HG03097 (cell line): Measurements from ENCODE around the gene ZNF512B.
"Not testable (repeated sequence)": the region's sequence is repeated elsewhere in the genome, so short reads cannot be mapped to it uniquely, and the experiment has no call there.

Experiments used
- ATAC-seq: cut with Tn5 transposase; IDR thresholded peaks from one replicate; pipeline ENCODE4 v1.9.1; 2021; ENCODE audit not compliant: unreplicated experiment, low FRiP score

The ZNF512B gene

DNA sequence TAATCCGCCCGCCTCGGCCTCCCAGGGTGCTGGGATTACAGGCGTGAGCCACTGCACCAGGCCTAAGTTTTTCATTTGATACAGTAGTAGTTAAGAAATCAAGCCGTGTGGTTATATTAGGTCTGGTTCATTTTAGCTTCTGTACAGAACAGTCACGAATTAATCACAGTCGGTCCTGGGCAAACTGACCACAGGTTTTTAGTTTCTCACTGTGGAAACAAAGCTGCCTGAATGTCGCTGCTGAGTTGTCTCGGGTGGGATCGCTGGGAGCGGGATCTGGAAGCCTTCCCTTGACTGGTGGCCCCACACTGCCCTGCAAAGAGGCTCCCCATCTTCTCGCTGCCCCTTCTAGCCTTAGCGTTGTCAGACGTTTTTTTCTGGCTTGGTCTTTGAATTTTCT lies 32.1 kb downstream of the ZNF512B start:
- no peak for ATAC-seq

DNA sequence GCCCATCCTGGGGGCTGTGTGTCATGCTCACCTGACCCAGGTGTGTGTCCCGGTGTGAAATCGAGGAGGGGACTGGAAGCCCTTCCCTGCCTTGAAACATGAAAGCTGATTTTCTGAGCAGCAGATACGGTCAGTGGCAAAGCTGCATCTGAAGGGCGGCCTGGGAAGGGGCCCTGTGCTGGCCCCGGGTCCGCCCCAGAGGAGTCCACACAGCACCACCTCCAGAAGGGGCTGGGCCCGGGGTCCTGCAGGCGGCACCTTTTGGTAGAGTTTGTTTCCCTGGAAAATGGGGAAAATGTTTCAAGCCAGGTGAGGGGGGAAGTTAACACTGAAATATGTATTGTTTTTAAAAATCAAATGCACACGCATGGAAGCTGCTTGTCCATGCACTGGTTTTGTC lies 34.3 kb downstream of the ZNF512B start:
- ATAC-seq = no peak

GRCh38 chr20:63934271-63935068 lies 35.3 kb downstream of the ZNF512B start:
- no peak for ATAC-seq

GRCh38 chr20:63933646-63934045 lies 36.1 kb downstream of the ZNF512B start:
- ATAC-seq = no peak

DNA sequence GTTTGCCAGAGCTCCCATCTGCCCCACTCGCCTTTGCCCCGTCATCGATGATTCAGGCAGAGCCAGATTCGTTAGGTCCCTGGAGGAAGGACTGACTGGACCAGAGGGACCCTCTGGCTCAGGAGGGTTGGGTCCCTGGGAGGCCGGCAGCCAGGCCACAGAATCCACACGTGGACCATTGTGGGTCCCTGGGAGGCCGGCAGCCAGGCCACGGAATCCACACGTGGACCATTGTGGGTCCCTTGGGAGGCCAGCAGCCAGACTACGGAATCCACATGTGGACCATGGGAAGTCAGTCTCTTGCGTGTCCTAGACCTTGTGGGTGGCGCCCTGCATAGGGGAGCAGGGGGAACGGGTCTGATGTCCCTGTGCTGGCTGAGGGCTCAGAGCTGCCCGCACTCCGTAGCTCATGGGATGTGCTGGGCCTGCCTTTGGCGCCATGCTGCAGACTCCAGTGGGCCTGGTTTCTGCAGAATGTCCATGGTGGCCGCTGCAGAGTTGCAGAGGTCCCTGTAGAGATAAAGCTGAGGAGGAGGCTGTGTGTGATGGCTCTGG lies 37.0 kb downstream of the ZNF512B start:
- no peak for ATAC-seq

DNA sequence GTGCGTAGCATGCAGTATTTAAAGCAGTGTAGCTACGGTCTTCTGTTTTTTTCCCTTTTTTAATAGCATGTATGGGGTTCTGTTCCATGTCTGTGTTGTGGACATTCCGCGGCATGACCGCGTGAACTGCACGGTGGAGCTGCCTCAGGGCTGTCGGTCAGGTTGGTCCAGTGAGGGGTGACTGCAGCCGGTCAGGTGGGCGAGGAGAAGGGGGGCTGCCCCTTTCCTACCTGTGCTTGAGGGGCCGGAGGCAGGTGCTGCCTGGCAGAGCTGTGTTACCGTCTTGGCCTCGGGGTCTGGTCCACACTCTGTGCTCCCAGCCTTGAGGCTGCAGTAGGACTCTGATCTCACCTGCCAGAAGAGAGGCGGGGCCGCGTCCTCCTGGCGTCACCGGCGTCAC lies 38.0 kb downstream of the ZNF512B start:
- ATAC-seq = no peak

GRCh38 chr20:63930971-63931553 lies 38.7 kb downstream of the ZNF512B start:
- ATAC-seq = no peak

DNA sequence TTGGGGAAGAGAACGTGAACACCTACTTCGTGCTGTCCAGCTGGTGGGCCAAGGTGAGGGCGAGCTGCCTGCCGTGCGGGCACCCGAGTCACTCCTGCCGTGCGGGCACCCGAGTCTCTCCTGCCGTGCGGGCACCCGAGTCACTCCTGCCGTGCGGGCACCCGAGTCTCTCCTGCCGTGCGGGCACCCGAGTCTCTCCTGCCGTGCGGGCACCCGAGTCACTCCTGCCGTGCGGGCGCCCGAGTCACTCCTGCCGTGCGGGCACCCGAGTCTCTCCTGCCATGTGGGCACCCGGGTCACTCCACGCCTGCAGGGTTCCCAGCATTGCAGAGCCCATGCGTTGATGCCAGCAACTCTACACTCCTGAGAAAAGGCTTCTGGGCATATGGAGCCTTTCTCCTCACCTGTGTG lies 40.3 kb downstream of the ZNF512B start:
- not testable (repeated sequence) for ATAC-seq

GRCh38 chr20:63929071-63929470 lies 40.7 kb downstream of the ZNF512B start:
- ATAC-seq = no peak

- no peak for ATAC-seq
Measured at GRCh38 chr20:63926298-63926697, 43.4 kb downstream of the ZNF512B start.

DNA sequence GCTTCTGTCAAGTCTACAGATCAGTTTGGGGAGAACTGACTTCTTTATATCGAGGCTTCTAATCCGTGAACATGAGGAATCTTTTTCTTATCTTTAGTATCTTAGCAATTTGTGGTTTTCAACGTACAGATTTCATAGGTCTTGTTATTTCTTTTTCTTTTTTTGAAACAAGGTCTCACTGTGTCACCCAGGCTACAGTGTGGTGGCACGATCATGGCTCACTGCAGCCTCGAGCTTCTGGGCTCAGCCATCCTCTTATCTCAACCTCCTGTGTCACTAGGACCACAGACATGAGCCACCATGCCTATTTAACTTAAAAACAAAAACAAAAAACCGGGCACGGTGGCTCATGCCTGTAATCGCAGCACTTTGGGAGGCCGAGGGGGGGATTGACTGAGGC lies 45.5 kb downstream of the ZNF512B start:
- no peak for ATAC-seq

- no peak for ATAC-seq
Measured at GRCh38 chr20:63923651-63924050, 46.1 kb downstream of the ZNF512B start.

DNA sequence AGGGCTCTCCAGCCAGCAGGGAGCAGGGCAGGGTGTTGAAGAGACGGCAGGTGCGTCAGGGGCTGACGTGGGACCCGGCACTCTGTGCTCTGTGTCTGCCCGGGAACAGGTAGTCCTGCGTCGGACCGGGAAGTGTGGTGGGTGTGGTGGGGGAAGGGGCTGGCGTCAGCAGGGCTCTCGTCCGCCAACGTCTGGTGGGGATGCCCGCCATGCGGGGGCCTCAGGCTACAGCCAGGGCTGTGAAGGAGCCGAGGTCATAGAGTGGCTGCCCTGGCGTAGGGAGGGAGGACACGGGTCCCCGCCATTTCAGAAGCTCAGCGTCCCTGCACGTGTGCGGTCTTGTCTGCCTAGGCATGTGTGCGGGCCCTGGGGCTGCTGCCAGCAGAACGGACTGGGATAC lies 49.5 kb downstream of the ZNF512B start:
- no peak for ATAC-seq

DNA sequence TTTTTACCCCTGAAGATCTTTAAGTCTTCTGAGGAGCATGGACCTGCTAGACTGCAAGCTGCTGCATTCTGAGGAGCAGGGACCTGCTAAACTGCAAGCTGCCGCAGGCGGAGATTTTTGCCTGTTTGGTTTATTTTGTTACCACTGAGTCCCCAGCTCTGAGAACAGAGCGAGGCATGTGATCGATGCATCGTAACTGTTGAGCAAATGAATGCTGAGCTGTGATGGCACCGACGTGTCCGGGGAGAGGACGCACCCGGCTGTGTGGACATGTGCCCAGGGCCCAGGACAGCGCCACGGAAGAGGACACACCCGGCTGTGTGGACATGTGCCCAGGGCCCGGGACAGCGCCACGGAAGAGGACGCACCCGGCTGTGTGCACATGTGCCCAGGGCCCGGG lies 50.6 kb downstream of the ZNF512B start:
- no peak for ATAC-seq

DNA sequence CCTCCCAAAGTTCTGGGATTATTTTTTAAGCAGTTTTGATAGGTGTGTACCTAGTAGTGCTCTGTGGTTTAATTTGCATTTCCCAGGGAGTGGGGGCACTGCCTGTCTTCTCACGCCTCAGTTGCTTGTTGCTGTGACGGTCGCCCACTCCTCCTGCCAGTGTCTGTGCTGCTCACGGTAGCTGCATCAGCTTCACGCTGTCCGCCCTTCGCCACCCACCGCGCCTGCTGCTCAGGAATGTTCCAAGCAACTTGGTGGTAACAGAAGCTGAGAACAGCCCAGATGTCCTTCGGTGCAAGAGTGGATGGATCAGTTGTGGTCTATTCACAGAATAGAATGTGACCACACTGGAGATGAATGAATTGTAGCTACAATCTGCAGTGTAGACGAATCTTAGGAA lies 51.9 kb downstream of the ZNF512B start:
- no peak for ATAC-seq

- not testable (repeated sequence) for ATAC-seq
Measured at GRCh38 chr20:63916371-63916939, 53.3 kb downstream of the ZNF512B start.

DNA sequence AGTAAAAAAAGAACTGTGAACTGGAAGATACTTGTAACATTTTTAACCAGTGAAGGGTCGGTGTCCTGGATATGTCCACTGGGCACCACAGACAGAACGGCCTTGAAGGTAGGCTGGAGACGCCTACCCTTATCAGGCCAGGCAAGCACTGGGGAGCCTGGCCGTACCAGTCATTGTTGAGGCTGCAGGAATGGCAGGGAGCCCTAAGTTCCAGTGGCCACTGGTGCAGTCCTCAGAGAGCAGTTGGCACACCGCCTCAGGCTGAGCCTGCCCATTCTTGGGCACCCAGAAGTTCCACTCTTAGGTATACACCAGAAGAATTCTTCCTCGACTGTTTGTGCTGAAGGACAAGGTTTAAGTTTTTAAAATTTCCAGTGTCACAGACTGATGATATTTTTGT lies 54.3 kb downstream of the ZNF512B start:
- no peak for ATAC-seq

DNA sequence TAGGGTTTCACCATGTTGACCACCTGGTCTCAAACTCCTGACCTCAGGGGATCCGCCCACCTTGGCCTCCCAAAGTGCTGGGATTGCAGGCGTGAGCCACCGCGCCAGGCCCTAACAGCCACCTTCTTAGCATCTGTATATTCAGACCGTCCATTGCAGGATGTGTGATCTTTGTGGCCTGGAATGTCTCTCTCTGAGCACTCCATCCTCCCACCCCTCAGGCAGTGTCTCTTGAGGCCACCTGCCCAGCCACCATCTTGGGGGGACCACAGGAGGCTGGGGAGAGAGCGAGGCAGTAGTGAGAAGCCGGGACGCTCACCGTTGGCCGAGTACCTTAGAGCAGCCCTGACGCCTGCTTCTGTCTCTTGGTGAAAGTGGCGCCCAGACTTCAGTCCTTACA lies 56.0 kb downstream of the ZNF512B start:
- no peak for ATAC-seq

DNA sequence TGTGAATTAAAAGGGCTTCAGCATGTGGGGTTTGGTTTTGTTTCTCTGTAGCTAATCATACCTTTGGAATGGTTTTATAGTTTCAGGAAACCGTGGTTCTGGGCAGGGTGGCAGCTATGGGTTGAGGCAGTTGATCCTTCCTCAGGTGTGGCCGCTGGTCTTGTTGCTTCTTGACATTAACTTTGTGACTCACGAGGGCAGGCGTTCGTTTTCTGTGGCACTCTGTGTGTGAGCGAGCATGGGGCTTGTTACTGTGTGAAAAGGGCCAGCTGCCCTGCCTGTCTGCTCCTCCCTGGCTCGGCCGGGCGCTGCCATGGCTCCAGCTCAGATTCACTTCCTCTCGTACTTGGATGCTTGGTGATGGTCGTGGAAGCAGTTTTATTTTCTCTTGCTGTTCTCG lies 58.6 kb downstream of the ZNF512B start:
- no peak for ATAC-seq

- no peak for ATAC-seq
Measured at GRCh38 chr20:63908008-63908682, 61.6 kb downstream of the ZNF512B start.
